Stimulated activated naive B cell treated with anti-CD40 and anti-IgM and Interleukin-4, amounts not matched to agents 10 μg/mL and 1 μg/mL and 100 μg/mL, for 72 hours (primary cell): ENCODE data around the gene CEBPZOS.

Experiments used
- ATAC-seq, 2 donors: fragments of 150-1000 bp; cut with Tn5 transposase; replicated peaks; 2 replicates each; pipeline ENCODE4 v1.10.0; 2021; ENCODE audit warnings: moderate library complexity in 1 of 2
- DNase-seq: peaks from one replicate; pipeline ENCODE4 v3.0.0; 2021
- H3K27ac Mint-ChIP-seq: one replicate; pipeline ENCODE4 v1.8.0; 2022; ENCODE audit warnings: mild to moderate bottlenecking, mixed read lengths
- H3K27me3 Mint-ChIP-seq, 2 donors: one replicate each; pipeline ENCODE4 v1.8.0; 2022; ENCODE audit warnings: mixed read lengths in 2 of 2
- H3K36me3 Mint-ChIP-seq, 2 donors: one replicate each; pipeline ENCODE4 v1.8.0; 2022; ENCODE audit warnings: mixed read lengths in 2 of 2, mild to moderate bottlenecking in 1 of 2
- H3K4me1 Mint-ChIP-seq, 2 donors: one replicate each; pipeline ENCODE4 v1.8.0; 2022; ENCODE audit warnings: mixed read lengths in 2 of 2, mild to moderate bottlenecking in 1 of 2
- H3K4me3 Mint-ChIP-seq, 2 donors: one replicate each; pipeline ENCODE4 v1.8.0; 2022; ENCODE audit warnings: mild to moderate bottlenecking in 2 of 2, mixed read lengths in 2 of 2, moderate library complexity in 1 of 2
- H3K9me3 Mint-ChIP-seq, 2 donors: one replicate each; pipeline ENCODE4 v1.8.0; 2022; ENCODE audit warnings: mixed read lengths in 2 of 2, mild to moderate bottlenecking in 1 of 2

Gene CEBPZOS

GRCh38 chr2:37232131-37232933 lies 36.0 kb downstream of the CEBPZOS start:
- H3K9me3 Mint-ChIP-seq = no peaks in the 10 kb centered on the region
- peaks cover 14 to 26% of the 10 kb centered on the region in 2 donors for H3K4me1 Mint-ChIP-seq
- DNase-seq = no peak
- H3K27me3 Mint-ChIP-seq = no peaks in the 10 kb centered on the region
- no peak overlapping the region for H3K27ac Mint-ChIP-seq
- H3K36me3 Mint-ChIP-seq = peaks cover 17 to 23% of the 10 kb centered on the region in 2 donors
- peak; percentile 6 to 10 for ATAC-seq
- no peak overlapping the region for H3K4me3 Mint-ChIP-seq

GRCh38 chr2:37243435-37243834 lies 47.1 kb downstream of the CEBPZOS start:
- Mint-ChIP-seq H3K4me3 (no peak overlapping the region), H3K4me1 (no peaks in the 10 kb centered on the region), H3K36me3 (peaks cover 31 to 48% of the 10 kb centered on the region in 2 donors), H3K27me3 (no peaks in the 10 kb centered on the region), H3K27ac (no peak overlapping the region), H3K9me3 (no peaks in the 10 kb centered on the region)
- DNase-seq = no peak
- no peak for ATAC-seq

- Mint-ChIP-seq H3K27ac (no peak overlapping the region), H3K36me3 (peaks cover 31 to 49% of the 10 kb centered on the region in 2 donors), H3K27me3 (no peaks in the 10 kb centered on the region), H3K4me3 (no peak overlapping the region), H3K4me1 (no peaks in the 10 kb centered on the region), H3K9me3 (no peaks in the 10 kb centered on the region)
- ATAC-seq (no peak), DNase-seq (no peak)
Observed at GRCh38 chr2:37244017-37244416, 47.7 kb downstream of the CEBPZOS start.

GRCh38 chr2:37244755-37245154 lies 48.5 kb downstream of the CEBPZOS start:
- H3K36me3 Mint-ChIP-seq = peaks cover 34 to 51% of the 10 kb centered on the region in 2 donors
- DNase-seq (no peak), ATAC-seq (no peak)
- H3K4me3 Mint-ChIP-seq = no peak overlapping the region
- no peak overlapping the region for H3K27ac Mint-ChIP-seq
- no peaks in the 10 kb centered on the region for H3K4me1 Mint-ChIP-seq
- no peaks in the 10 kb centered on the region for H3K27me3 Mint-ChIP-seq
- no peaks in the 10 kb centered on the region for H3K9me3 Mint-ChIP-seq

DNA sequence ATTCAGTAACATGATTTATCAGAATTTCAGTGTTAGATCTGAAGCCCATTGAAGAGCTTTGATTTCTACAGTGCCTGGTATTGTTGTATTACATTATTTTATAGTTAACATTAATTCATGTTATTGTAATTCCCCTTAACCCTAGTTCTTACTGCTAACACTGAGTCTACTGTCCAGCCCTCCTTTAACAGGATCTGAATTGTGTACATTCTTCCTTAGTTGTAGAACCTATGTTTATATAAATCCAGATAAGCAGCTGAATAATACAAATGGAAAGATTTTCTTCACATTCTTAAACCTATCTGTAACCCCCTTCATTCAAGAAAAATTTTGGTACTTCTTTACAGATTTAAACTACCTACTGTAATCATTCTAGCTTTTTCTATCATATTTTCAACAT lies 49.9 kb downstream of the CEBPZOS start:
- DNase-seq (no peak), ATAC-seq (no peak)
- H3K9me3 Mint-ChIP-seq = no peaks in the 10 kb centered on the region
- H3K27ac Mint-ChIP-seq = peak overlapping the region; percentile 42
- H3K4me3 Mint-ChIP-seq = no peak overlapping the region
- H3K36me3 Mint-ChIP-seq = peaks cover 33 to 48% of the 10 kb centered on the region in 2 donors
- H3K4me1 Mint-ChIP-seq = no peaks in the 10 kb centered on the region
- no peaks in the 10 kb centered on the region for H3K27me3 Mint-ChIP-seq

GRCh38 chr2:37250869-37251740 lies 54.8 kb downstream of the CEBPZOS start:
- Mint-ChIP-seq H3K4me1 (no peaks in the 10 kb centered on the region), H3K27ac (peak overlapping the region; percentile 53), H3K4me3 (no peak overlapping the region), H3K27me3 (no peaks in the 10 kb centered on the region), H3K36me3 (peaks cover 19 to 41% of the 10 kb centered on the region in 2 donors), H3K9me3 (no peaks in the 10 kb centered on the region)
- ATAC-seq (no peak), DNase-seq (no peak)
